ENCODE measurements around the gene PRR12. TPM values are rescaled to one million over a fixed set of nuclear protein-coding genes. Genes with fewer than 3 reads are reported as not detected.
A peak's percentile ranks its signal among the peaks of the same experiment; 100 is the strongest.

PRR12 gene
- total RNA-seq, 1 experiment from 2014 or later: 53.0 TPM

GRCh38 chr19:49593233-49594113 lies 2.5 kb downstream of the PRR12 start:
- DNase-seq: peak; percentile 95
- H3K9me3 Mint-ChIP-seq (ENCODE audit: low read depth, unreplicated experiment): no peaks in the 10 kb centered on the region
- peak overlapping the region; percentile 89 for H3K27ac Mint-ChIP-seq (ENCODE audit: unreplicated experiment)
- H3K36me3 Mint-ChIP-seq (ENCODE audit: insufficient read depth, unreplicated experiment): peaks cover 82% of the 10 kb centered on the region
- no peaks in the 10 kb centered on the region for H3K27me3 Mint-ChIP-seq (ENCODE audit: unreplicated experiment)
- peak overlapping the region; percentile 88 for H3K4me3 Mint-ChIP-seq (ENCODE audit: low read depth, unreplicated experiment)
- H3K4me1 Mint-ChIP-seq (ENCODE audit: low read depth, unreplicated experiment): peaks cover 36% of the 10 kb centered on the region
- BruUV-seq (replicated peaks): no TSS peak
- TF ChIP-seq CTCF (IDR thresholded peaks at IDR 0.05; ENCODE audit: unreplicated experiment): no peak
- intact Hi-C loops (cut with micrococcal nuclease; ENCODE audit: unreplicated experiment): no loop called here
- CTCF ChIA-PET: interaction anchor here (0.6 to 0.9 kb wide), 4 partner anchors 47 to 87 kb away, joined by 3 read pairs; partner anchors contain the start of genes RRAS and SCAF1

- Mint-ChIP-seq H3K27ac (ENCODE audit: unreplicated experiment) (peak overlapping the region; percentile 89), H3K36me3 (ENCODE audit: insufficient read depth, unreplicated experiment) (peaks cover 85% of the 10 kb centered on the region), H3K9me3 (ENCODE audit: low read depth, unreplicated experiment) (no peaks in the 10 kb centered on the region), H3K27me3 (ENCODE audit: unreplicated experiment) (no peaks in the 10 kb centered on the region), H3K4me1 (ENCODE audit: low read depth, unreplicated experiment) (peaks cover 35% of the 10 kb centered on the region), H3K4me3 (ENCODE audit: low read depth, unreplicated experiment) (peak overlapping the region; percentile 88)
- intact Hi-C loops (cut with micrococcal nuclease; ENCODE audit: unreplicated experiment): no loop called here
- no TSS peak for BruUV-seq (replicated peaks)
- DNase-seq: no peak
- no peak for TF ChIP-seq CTCF (IDR thresholded peaks at IDR 0.05; ENCODE audit: unreplicated experiment)
- CTCF ChIA-PET: no interaction called here
Observed at GRCh38 chr19:49594157-49594992, 3.4 kb downstream of the PRR12 start.

- H3K9me3 Mint-ChIP-seq (ENCODE audit: low read depth, unreplicated experiment): no peaks in the 10 kb centered on the region
- peaks cover 85% of the 10 kb centered on the region for H3K36me3 Mint-ChIP-seq (ENCODE audit: insufficient read depth, unreplicated experiment)
Observed at GRCh38 chr19:49594993-49595818, 4.2 kb downstream of the PRR12 start.

More at GRCh38 chr19:49594993-49595818, 4.2 kb downstream of the PRR12 start:
- CTCF ChIA-PET: interaction anchor here (0.7 kb wide), 1 partner anchor 24 kb away, joined by 3 read pairs; no protein-coding TSS in a partner anchor
- no peak for TF ChIP-seq CTCF (IDR thresholded peaks at IDR 0.05; ENCODE audit: unreplicated experiment)
- no peak for DNase-seq
- Mint-ChIP-seq H3K4me3 (ENCODE audit: low read depth, unreplicated experiment) (peak overlapping the region; percentile 88), H3K27me3 (ENCODE audit: unreplicated experiment) (no peaks in the 10 kb centered on the region), H3K27ac (ENCODE audit: unreplicated experiment) (peak overlapping the region; percentile 89), H3K4me1 (ENCODE audit: low read depth, unreplicated experiment) (peaks cover 28% of the 10 kb centered on the region)
- intact Hi-C loops (cut with micrococcal nuclease; ENCODE audit: unreplicated experiment): no loop called here
- BruUV-seq (replicated peaks): no TSS peak

Measured in Calu3 (cell line).